WTC11 (cell line): ENCODE data around the gene CAST. TPM values are rescaled to one million over a fixed set of nuclear protein-coding genes. Genes with fewer than 3 reads are reported as not detected.

Source experiments
- ATAC-seq: fragments of 200-7000 bp; cut with Tn5 transposase; 2 replicates; pipeline ENCODE4 v1.10.0; 2021; ENCODE audit warnings: mild to moderate bottlenecking, moderate library complexity
- CTCF ChIA-PET: fragments of 300-600 bp; sonication (Branson Sonifier 250); formaldehyde crosslinking; loops from one replicate; lab custom pipeline; 2021; ENCODE audit warnings: antibody characterized with exemption; lab: Charles Lee
- POLR2A ChIA-PET: fragments of 350-600 bp; sonication (Branson Sonifier 250); formaldehyde crosslinking; loops from one replicate; lab custom pipeline; 2021; ENCODE audit warnings: antibody characterized with exemption; lab: Charles Lee
- DNase-seq: peaks from one replicate; pipeline ENCODE4 v3.0.0; 2021; ENCODE audit warnings: low spot score
- H3K27ac Mint-ChIP-seq: 2 replicates; pipeline ENCODE4 v1.8.0; 2021; ENCODE audit warnings: mixed read lengths
- H3K27me3 Mint-ChIP-seq: 2 replicates; pipeline ENCODE4 v1.8.0; 2021; ENCODE audit warnings: low read depth, mild to moderate bottlenecking, moderate library complexity, mixed read lengths
- H3K36me3 Mint-ChIP-seq: 2 replicates; pipeline ENCODE4 v1.8.0; 2021; ENCODE audit warnings: mixed read lengths
- H3K4me1 Mint-ChIP-seq: 2 replicates; pipeline ENCODE4 v1.8.0; 2022; ENCODE audit warnings: mixed read lengths
- H3K4me3 Mint-ChIP-seq: 2 replicates; pipeline ENCODE4 v1.8.0; 2021; ENCODE audit warnings: mild to moderate bottlenecking, moderate library complexity, mixed read lengths
- H3K9me3 Mint-ChIP-seq: 2 replicates; pipeline ENCODE4 v1.8.0; 2021; ENCODE audit warnings: mixed read lengths
- CREB1 ChIP-seq: sonication (generic); formaldehyde crosslinking; IDR thresholded peaks from 2 replicates; pipeline ENCODE4 v1.8.0; 2023; ENCODE audit warnings: mild to moderate bottlenecking, missing genetic modification reagents
- ESRRA ChIP-seq: sonication (generic); formaldehyde crosslinking; IDR thresholded peaks from 2 replicates; pipeline ENCODE4 v1.8.1; 2022; ENCODE audit warnings: mild to moderate bottlenecking, missing genetic modification reagents, borderline replicate concordance
- ETV6 ChIP-seq: sonication (generic); formaldehyde crosslinking; IDR thresholded peaks from 2 replicates; pipeline ENCODE4 v1.8.1; 2022; ENCODE audit warnings: mild to moderate bottlenecking, missing genetic modification reagents
- FOXP1 ChIP-seq: sonication (generic); formaldehyde crosslinking; IDR thresholded peaks from 2 replicates; pipeline ENCODE4 v1.8.0; 2022; ENCODE audit warnings: missing genetic modification reagents, mild to moderate bottlenecking, moderate library complexity, borderline replicate concordance
- HMGA2 ChIP-seq: fragments of 250-450 bp; sonication (Bioruptor Pico); IDR thresholded peaks from 2 replicates; pipeline ENCODE4 v1.4.0; 2021; ENCODE audit warnings: mild to moderate bottlenecking, moderate library complexity
- RORB ChIP-seq: fragments of 250-450 bp; sonication (Bioruptor Pico); IDR thresholded peaks from 2 replicates; pipeline ENCODE4 v1.9.0; 2021; ENCODE audit warnings: mild to moderate bottlenecking
- ZNF138 ChIP-seq: sonication (generic); formaldehyde crosslinking; conservative IDR thresholded peaks from 2 replicates; pipeline ENCODE4 v1.8.1; 2022; ENCODE audit warnings: mild to moderate bottlenecking, moderate library complexity, missing genetic modification reagents
- total RNA-seq: library from RNA; stranded (reverse); gene quantifications from 3 replicates; pipeline ENCODE4 v1.2.3, GENCODE V29; 2021
- TF ChIP-seq, protein P1 (sequence below): fragments of 250-450 bp; sonication (Bioruptor Pico); IDR thresholded peaks from 2 replicates; pipeline ENCODE4 v1.9.0; 2021; ENCODE audit warnings: moderate library complexity, mild to moderate bottlenecking, inconsistent platforms, borderline replicate concordance
- TF ChIP-seq, protein P2 (sequence below): sonication (generic); formaldehyde crosslinking; IDR thresholded peaks from 2 replicates; pipeline ENCODE4 v1.8.0; 2022; ENCODE audit warnings: mild to moderate bottlenecking, missing genetic modification reagents
- TF ChIP-seq, protein P3 (sequence below): fragments of 250-450 bp; sonication (Bioruptor Pico); IDR thresholded peaks from 2 replicates; pipeline ENCODE4 v2.1.2; 2022; ENCODE audit warnings: mild to moderate bottlenecking, moderate library complexity
- TF ChIP-seq, protein P4 (sequence below): sonication (generic); formaldehyde crosslinking; IDR thresholded peaks from 2 replicates; pipeline ENCODE4 v1.8.0; 2023; ENCODE audit warnings: mild to moderate bottlenecking, missing genetic modification reagents
- TF ChIP-seq, protein P5 (sequence below): sonication (generic); formaldehyde crosslinking; IDR thresholded peaks from 2 replicates; pipeline ENCODE4 v1.8.0; 2022; ENCODE audit warnings: mild to moderate bottlenecking, missing genetic modification reagents
- TF ChIP-seq, protein P6 (sequence below): sonication (generic); formaldehyde crosslinking; conservative IDR thresholded peaks from 2 replicates; pipeline ENCODE4 v1.8.1; 2023; ENCODE audit warnings: mild to moderate bottlenecking, low read depth, missing genetic modification reagents, moderate library complexity

The CAST gene
- total RNA-seq, 1 experiment from 2014 or later = 40.0 TPM

DNA sequence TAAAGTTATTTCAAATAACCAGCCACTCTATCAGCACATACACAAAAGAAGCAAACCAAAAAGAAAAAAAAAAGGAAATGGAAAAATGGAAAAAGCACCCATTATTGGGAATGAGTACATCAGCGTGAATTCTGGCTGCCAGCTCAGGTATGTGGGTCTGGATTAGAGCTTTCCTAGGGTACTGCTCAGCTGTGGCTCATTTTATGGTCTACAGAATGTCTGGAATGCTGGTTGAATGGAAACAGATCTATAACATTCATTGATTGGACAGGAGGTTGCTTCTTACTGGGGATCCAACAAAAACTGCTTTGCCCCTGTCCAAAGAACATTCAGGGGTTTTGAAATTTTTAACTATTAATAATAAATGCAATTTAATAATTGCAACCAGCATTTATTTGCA is 3.9 kb upstream of the CAST start:
- Mint-ChIP-seq H3K9me3 (no peaks in the 10 kb centered on the region), H3K27ac (no peak overlapping the region), H3K36me3 (no peaks in the 10 kb centered on the region), H3K4me3 (no peak overlapping the region), H3K27me3 (peaks cover 32% of the 10 kb centered on the region), H3K4me1 (peaks cover 11% of the 10 kb centered on the region)
- ChIA-PET POLR2A (interaction anchor here (0.6 kb wide), 1 partner anchor 695 kb away, joined by 8 read pairs; no protein-coding TSS in a partner anchor), CTCF (no interaction called here)
- no peak for DNase-seq
- no peak for ATAC-seq
- TF ChIP-seq, protein P1, sequence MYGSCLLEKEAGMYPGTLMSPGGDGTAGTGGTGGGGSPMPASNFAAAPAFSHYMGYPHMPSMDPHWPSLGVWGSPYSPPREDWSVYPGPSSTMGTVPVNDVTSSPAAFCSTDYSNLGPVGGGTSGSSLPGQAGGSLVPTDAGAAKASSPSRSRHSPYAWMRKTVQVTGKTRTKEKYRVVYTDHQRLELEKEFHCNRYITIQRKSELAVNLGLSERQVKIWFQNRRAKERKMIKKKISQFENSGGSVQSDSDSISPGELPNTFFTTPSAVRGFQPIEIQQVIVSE (CRISPR knock-in tag) = no peak
- TF ChIP-seq, protein P2, sequence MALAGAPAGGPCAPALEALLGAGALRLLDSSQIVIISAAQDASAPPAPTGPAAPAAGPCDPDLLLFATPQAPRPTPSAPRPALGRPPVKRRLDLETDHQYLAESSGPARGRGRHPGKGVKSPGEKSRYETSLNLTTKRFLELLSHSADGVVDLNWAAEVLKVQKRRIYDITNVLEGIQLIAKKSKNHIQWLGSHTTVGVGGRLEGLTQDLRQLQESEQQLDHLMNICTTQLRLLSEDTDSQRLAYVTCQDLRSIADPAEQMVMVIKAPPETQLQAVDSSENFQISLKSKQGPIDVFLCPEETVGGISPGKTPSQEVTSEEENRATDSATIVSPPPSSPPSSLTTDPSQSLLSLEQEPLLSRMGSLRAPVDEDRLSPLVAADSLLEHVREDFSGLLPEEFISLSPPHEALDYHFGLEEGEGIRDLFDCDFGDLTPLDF (CRISPR knock-in tag) = no peak
- TF ChIP-seq, protein P3, sequence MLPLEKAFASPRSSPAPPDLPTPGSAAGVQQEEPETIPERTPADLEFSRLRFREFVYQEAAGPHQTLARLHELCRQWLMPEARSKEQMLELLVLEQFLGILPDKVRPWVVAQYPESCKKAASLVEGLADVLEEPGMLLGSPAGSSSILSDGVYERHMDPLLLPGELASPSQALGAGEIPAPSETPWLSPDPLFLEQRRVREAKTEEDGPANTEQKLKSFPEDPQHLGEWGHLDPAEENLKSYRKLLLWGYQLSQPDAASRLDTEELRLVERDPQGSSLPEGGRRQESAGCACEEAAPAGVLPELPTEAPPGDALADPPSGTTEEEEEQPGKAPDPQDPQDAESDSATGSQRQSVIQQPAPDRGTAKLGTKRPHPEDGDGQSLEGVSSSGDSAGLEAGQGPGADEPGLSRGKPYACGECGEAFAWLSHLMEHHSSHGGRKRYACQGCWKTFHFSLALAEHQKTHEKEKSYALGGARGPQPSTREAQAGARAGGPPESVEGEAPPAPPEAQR = no peak
- TF ChIP-seq, protein P4, sequence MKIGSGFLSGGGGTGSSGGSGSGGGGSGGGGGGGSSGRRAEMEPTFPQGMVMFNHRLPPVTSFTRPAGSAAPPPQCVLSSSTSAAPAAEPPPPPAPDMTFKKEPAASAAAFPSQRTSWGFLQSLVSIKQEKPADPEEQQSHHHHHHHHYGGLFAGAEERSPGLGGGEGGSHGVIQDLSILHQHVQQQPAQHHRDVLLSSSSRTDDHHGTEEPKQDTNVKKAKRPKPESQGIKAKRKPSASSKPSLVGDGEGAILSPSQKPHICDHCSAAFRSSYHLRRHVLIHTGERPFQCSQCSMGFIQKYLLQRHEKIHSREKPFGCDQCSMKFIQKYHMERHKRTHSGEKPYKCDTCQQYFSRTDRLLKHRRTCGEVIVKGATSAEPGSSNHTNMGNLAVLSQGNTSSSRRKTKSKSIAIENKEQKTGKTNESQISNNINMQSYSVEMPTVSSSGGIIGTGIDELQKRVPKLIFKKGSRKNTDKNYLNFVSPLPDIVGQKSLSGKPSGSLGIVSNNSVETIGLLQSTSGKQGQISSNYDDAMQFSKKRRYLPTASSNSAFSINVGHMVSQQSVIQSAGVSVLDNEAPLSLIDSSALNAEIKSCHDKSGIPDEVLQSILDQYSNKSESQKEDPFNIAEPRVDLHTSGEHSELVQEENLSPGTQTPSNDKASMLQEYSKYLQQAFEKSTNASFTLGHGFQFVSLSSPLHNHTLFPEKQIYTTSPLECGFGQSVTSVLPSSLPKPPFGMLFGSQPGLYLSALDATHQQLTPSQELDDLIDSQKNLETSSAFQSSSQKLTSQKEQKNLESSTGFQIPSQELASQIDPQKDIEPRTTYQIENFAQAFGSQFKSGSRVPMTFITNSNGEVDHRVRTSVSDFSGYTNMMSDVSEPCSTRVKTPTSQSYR (CRISPR knock-in tag) = no peak
- TF ChIP-seq ZNF138 (CRISPR knock-in tag) = no peak
- TF ChIP-seq ETV6 (CRISPR knock-in tag) = no peak
- TF ChIP-seq, protein P5, sequence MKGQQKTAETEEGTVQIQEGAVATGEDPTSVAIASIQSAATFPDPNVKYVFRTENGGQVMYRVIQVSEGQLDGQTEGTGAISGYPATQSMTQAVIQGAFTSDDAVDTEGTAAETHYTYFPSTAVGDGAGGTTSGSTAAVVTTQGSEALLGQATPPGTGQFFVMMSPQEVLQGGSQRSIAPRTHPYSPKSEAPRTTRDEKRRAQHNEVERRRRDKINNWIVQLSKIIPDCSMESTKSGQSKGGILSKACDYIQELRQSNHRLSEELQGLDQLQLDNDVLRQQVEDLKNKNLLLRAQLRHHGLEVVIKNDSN = no peak
- TF ChIP-seq CREB1 (CRISPR knock-in tag) = no peak
- TF ChIP-seq ESRRA (CRISPR knock-in tag) = no peak
- no peak for TF ChIP-seq FOXP1 (CRISPR knock-in tag)
- TF ChIP-seq, protein P6, sequence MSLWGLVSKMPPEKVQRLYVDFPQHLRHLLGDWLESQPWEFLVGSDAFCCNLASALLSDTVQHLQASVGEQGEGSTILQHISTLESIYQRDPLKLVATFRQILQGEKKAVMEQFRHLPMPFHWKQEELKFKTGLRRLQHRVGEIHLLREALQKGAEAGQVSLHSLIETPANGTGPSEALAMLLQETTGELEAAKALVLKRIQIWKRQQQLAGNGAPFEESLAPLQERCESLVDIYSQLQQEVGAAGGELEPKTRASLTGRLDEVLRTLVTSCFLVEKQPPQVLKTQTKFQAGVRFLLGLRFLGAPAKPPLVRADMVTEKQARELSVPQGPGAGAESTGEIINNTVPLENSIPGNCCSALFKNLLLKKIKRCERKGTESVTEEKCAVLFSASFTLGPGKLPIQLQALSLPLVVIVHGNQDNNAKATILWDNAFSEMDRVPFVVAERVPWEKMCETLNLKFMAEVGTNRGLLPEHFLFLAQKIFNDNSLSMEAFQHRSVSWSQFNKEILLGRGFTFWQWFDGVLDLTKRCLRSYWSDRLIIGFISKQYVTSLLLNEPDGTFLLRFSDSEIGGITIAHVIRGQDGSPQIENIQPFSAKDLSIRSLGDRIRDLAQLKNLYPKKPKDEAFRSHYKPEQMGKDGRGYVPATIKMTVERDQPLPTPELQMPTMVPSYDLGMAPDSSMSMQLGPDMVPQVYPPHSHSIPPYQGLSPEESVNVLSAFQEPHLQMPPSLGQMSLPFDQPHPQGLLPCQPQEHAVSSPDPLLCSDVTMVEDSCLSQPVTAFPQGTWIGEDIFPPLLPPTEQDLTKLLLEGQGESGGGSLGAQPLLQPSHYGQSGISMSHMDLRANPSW (CRISPR knock-in tag) = no peak
- no peak for TF ChIP-seq HMGA2

DNA sequence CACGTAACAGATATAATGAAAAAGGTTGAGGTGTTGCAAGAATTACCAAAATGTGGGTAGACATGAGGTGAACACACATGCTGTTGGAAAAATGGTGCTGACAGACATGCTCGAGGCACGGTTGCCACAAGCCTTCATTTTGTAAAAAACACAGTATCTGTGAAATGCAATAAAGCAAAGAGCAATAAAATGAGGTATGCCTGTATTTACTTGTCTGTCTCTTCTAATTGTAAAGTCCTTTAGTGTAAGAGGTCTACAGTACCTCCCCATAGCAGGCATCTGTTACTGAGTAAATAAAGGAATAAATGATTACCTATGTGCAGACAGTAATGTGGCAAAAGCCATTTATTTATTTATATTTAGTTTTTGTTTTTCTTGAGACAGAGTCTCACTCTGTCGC is 3.0 kb upstream of the CAST start:
- CTCF ChIA-PET = no interaction called here
- no peak overlapping the region for H3K27ac Mint-ChIP-seq
- H3K4me3 Mint-ChIP-seq = no peak overlapping the region
- H3K9me3 Mint-ChIP-seq = no peaks in the 10 kb centered on the region
- POLR2A ChIA-PET = no interaction called here
- no peaks in the 10 kb centered on the region for H3K36me3 Mint-ChIP-seq
- no peak for TF ChIP-seq RORB (CRISPR knock-in tag)
- H3K4me1 Mint-ChIP-seq = peaks cover 17% of the 10 kb centered on the region
- ATAC-seq (no peak), DNase-seq (no peak)
- H3K27me3 Mint-ChIP-seq = peaks cover 41% of the 10 kb centered on the region
